GM12873 (cell line): ENCODE results near the gene SLC6A13.

ENCODE experiments used
- TF ChIP-seq, protein P1 (sequence below): IDR thresholded peaks from 2 replicates; pipeline ENCODE4 v1.5.1; 2012; ENCODE audit warnings: low read depth, mild to moderate bottlenecking, moderate library complexity, low read length, control low read depth; ENCODE audit not compliant: insufficient read depth; ENCODE audit errors: missing control alignments

Gene SLC6A13

DNA sequence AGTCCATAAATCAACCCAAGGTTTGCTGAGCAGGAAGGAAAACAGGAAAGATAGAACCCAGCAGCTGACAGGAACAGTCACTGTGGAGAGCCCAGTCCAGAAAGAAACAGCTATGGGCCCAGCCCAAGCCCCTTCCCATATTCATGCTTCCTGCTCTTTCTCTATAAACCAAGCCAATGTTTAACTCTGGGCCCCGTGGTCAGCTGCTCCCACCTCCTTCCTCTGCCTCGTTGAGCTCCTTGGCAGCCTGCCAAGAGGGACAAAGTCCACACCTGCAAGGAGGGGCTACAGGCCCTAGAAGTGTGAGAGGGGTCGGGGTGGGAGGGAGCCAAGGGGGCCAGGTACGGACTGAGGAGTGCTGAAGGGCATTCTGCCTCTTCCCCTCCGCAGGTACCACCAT lies 10.0 kb downstream of the SLC6A13 start:
- TF ChIP-seq, protein P1, sequence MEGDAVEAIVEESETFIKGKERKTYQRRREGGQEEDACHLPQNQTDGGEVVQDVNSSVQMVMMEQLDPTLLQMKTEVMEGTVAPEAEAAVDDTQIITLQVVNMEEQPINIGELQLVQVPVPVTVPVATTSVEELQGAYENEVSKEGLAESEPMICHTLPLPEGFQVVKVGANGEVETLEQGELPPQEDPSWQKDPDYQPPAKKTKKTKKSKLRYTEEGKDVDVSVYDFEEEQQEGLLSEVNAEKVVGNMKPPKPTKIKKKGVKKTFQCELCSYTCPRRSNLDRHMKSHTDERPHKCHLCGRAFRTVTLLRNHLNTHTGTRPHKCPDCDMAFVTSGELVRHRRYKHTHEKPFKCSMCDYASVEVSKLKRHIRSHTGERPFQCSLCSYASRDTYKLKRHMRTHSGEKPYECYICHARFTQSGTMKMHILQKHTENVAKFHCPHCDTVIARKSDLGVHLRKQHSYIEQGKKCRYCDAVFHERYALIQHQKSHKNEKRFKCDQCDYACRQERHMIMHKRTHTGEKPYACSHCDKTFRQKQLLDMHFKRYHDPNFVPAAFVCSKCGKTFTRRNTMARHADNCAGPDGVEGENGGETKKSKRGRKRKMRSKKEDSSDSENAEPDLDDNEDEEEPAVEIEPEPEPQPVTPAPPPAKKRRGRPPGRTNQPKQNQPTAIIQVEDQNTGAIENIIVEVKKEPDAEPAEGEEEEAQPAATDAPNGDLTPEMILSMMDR, result no peak

DNA sequence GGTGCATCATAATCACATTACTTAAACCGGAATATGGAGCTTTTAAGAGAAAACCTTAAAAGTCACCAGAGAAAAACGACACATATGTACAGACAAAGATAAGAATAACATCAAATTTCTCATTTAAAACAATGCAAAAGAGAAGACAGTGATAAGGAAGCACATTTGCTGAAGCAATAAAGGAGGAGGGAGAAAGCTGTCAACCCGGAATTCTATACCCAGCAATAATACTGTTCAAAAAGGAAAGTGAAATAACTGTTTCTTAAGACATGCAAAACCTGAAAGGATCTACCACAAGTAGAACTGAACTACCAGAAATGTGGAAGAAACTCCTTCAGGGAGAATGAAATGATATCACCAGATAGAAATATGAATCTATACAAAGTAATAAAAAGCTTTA lies 15.4 kb downstream of the SLC6A13 start:
- TF ChIP-seq, protein P1, result no peak

DNA sequence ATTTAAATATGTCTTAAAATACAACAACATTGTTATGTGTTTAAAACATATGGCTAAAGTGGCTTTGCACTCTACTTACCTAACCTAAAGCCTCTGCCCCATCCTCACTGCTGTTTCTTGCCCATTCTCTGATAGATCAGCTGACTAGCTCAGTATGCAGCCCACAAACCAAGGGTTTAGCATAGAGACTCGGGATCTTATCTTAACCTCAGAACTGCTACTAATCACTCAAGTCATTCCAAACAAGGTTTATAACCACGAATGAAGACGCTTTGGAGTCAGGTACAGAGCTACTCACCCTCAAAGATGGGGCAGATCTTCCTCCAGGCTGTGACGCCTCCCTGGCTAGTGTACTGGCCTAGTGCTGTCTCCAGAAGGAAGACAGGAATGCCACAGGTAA lies 19.3 kb downstream of the SLC6A13 start:
- TF ChIP-seq, protein P1, result no peak

DNA sequence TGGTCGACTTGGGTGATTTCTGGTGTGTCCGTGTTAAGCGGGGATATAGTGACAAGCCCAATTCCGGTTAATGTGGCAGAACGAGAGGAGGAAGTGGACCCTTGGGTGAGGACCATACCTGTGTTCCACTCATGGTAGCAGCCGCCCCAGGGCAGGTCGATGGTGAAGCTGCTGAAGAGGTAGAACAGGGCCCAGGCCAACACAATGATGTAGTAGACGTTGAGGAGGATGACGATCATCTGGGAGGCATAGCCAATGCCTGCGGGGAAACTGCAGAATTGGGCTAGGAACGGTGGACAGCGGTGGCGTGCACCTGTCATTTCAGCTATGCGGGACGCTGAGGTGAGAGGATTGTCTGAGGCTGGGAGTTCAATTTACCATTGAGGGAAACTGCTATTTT lies 20.1 kb downstream of the SLC6A13 start:
- TF ChIP-seq, protein P1, result no peak

DNA sequence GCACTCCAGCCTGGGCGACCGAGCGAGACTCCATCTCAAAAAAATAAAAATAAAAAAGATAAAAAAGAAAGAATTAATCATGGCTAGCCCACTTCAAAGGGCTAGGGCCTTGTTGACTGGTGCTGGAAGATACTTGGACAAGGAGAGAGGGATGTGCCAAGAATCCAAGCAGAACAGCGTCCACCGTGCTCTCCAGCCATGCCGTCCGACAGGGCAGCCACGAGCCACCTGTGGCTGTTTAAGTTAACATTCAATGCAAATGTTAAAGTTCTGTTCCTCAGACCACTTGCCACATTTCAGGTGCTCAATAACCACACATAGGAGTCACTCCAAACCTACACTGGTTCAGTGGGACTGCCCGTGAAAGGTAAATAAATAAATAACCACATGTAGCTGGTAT lies 21.4 kb downstream of the SLC6A13 start:
- TF ChIP-seq, protein P1, result no peak

DNA sequence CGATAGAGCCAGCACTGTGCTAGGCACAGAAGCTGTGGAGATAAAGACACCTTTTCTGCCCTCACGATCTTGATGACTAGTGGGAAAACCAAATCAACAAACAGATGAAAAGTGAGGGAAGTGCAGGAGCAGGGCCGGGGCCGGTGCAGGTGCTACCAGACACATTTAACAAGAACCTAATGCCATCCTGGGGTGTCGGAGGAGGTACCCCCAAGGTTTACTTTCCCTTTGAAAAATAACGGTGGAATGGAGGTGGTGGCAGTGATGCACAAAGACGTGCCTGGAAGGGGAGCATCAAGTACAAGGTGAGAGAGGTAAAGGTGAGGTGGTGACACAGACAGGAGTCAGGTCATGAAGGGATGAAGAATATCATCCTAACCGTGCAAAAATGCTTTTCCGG lies 22.1 kb downstream of the SLC6A13 start:
- TF ChIP-seq, protein P1, result no peak

DNA sequence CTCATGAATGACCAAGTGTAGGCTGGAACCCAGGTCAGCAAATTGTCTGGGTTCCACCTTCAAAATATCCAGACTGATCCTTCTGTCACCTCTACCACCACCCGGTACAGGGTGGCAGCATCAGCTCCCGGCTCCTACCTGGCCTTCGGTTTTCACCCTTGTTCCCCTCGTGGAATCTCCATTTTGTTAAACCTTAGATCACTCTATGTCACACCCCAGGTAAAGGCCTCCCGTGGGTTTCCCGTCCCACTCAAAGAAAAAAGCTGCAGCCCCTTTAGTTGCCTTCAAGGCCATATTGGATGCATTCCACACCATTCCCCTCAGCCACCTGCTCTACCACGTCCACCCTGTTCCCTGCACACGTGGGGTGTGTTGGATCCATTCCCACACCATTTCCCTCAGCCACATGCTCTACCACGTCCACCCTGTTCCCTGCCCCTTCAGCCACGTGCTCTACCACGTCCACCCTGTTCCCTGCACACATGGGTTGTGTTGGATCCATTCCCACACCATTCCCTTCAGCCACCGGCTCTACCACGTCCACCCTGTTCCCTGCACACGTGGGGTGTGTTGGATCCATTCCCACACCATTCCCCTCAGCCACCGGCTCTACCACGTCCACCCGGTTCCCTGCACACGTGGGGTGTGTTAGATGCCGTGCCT lies 23.8 kb downstream of the SLC6A13 start:
- TF ChIP-seq, protein P1, result no peak
